GM12878 (cell line): ENCODE measurements around the gene POR. TPM values are rescaled to one million over a fixed set of nuclear protein-coding genes. Genes with fewer than 3 reads are reported as not detected.

ENCODE experiments used
- ATAC-seq: fragments of 200-7000 bp; cut with Tn5 transposase; 3 replicates; pipeline ENCODE4 v1.9.1; 2020; ENCODE audit warnings: mild to moderate bottlenecking, moderate library complexity
- BruUV-seq: library from RNA; stranded (reverse); fragments of 400-500 nt; replicated peaks from 2 replicates; lab custom pipeline; 2021; lab: Mats Ljungman, UMichigan
- CTCF ChIA-PET: fragments of 300-600 bp; sonication (Branson Sonifier 250); formaldehyde crosslinking; extraction: SDS; loops from one replicate; lab custom pipeline; 2021; ENCODE audit warnings: inconsistent platforms; lab: Yijun Ruan, JAX
- POLR2A ChIA-PET: fragments of 350-600 bp; formaldehyde crosslinking; extraction: SDS; loops from one replicate; lab custom pipeline; 2021; ENCODE audit warnings: inconsistent platforms; lab: Charles Lee
- RAD21 ChIA-PET: fragments of 300-600 bp; sonication (Branson Sonifier 250); formaldehyde crosslinking; loops from one replicate; lab custom pipeline; 2023; ENCODE audit warnings: antibody characterized with exemption; ENCODE audit not compliant: unreplicated experiment; lab: Charles Lee
- SMC1A ChIA-PET: fragments of 300-600 bp; sonication (Branson Sonifier 250); formaldehyde crosslinking; loops from one replicate; lab custom pipeline; 2023; ENCODE audit not compliant: unreplicated experiment, uncharacterized antibody; lab: Charles Lee
- DNase-seq: peaks from one replicate; pipeline ENCODE4 v3.0.0-alpha.2; 2011; ENCODE audit warnings: low read depth, low spot score
- FAIRE-seq: peaks from 3 replicates; lab custom pipeline; 2011; peaks lifted over from hg19 to GRCh38; lab: Jason Lieb, UNC
- H2AFZ ChIP-seq: 2 replicates; pipeline ENCODE4 v1.6.0; 2011; ENCODE audit warnings: low read depth, low read length, control low read depth; ENCODE audit not compliant: control insufficient read depth
- H3K27ac ChIP-seq: 2 replicates; pipeline ENCODE4 v1.5.1; 2011; ENCODE audit warnings: control low read depth; ENCODE audit not compliant: control insufficient read depth, insufficient read depth
- H3K27me3 ChIP-seq, 2 experiments: replicated peaks in 1 of 2; 2 replicates each; pipeline versions ENCODE4 v1.6.0 to v1.6.1; 2011; ENCODE audit warnings: low read length in 1 of 2; ENCODE audit not compliant: control insufficient read depth in 2 of 2, insufficient read depth in 2 of 2
- H3K36me3 ChIP-seq, 2 experiments: 2 replicates each; pipeline ENCODE4 v1.5.1; 2011; ENCODE audit warnings: low read length in 1 of 2; ENCODE audit not compliant: control insufficient read depth in 2 of 2, insufficient read depth in 2 of 2
- H3K4me1 ChIP-seq: 2 replicates; pipeline ENCODE4 v1.6.1; 2011; ENCODE audit warnings: mild to moderate bottlenecking, low read length, moderate library complexity, mixed read lengths; ENCODE audit not compliant: control insufficient read depth, insufficient read depth
- H3K4me2 ChIP-seq: 2 replicates; pipeline ENCODE4 v1.6.0; 2011; ENCODE audit warnings: control low read depth; ENCODE audit not compliant: control insufficient read depth, insufficient read depth
- H3K4me3 ChIP-seq: fragments of 200-600 bp; sonication (generic); 2 replicates; pipeline ENCODE4 v1.5.1; 2016
- H3K79me2 ChIP-seq: 2 replicates; pipeline ENCODE4 v1.6.0; 2011; ENCODE audit warnings: low read length; ENCODE audit not compliant: control insufficient read depth, insufficient read depth
- H3K9ac ChIP-seq: 2 replicates; pipeline ENCODE4 v1.8.0; 2011; ENCODE audit warnings: low read length, control low read depth, mixed read lengths; ENCODE audit not compliant: control insufficient read depth, insufficient read depth
- H3K9me3 ChIP-seq: replicated peaks from 3 replicates; pipeline ENCODE4 v1.5.1; 2011; ENCODE audit warnings: mild to moderate bottlenecking, low read length; ENCODE audit not compliant: control insufficient read depth, insufficient read depth
- H4K20me1 ChIP-seq: 2 replicates; pipeline ENCODE4 v1.6.0; 2011; ENCODE audit not compliant: control insufficient read depth, insufficient read depth
- ETV6 ChIP-seq, 2 experiments: fragments of 450-650 bp in 1 of 2; IDR thresholded peaks in 1 of 2; conservative IDR thresholded peaks in 1 of 2; 2 replicates each; pipeline ENCODE4 v1.6.1; 2014; ENCODE audit warnings: antibody characterized with exemption in 1 of 2, borderline replicate concordance in 1 of 2, low read depth in 1 of 2, mild to moderate bottlenecking in 1 of 2, moderate library complexity in 1 of 2
- FOS ChIP-seq: IDR thresholded peaks from 3 replicates; pipeline ENCODE4 v1.6.1; 2011; ENCODE audit warnings: borderline replicate concordance; ENCODE audit not compliant: insufficient read length; ENCODE audit errors: extremely low read depth
- HSF1 ChIP-seq: fragments of 150-350 bp; IDR thresholded peaks from 2 replicates; pipeline ENCODE4 v1.6.1; 2014; ENCODE audit warnings: mild to moderate bottlenecking, low read depth, low read length
- IRF4 ChIP-seq: IDR thresholded peaks from 2 replicates; pipeline ENCODE4 v1.6.1; 2011; ENCODE audit warnings: low read depth, low read length
- NR2C2 ChIP-seq: IDR thresholded peaks from 2 replicates; pipeline ENCODE4 v1.6.1; 2011; ENCODE audit warnings: borderline replicate concordance, low read depth; ENCODE audit not compliant: control insufficient read depth, insufficient read length
- POLR2A ChIP-seq: IDR thresholded peaks from 2 replicates; pipeline ENCODE4 v1.6.1; 2011; ENCODE audit warnings: low read depth, mild to moderate bottlenecking, low read length
- SRF ChIP-seq, 2 experiments: IDR thresholded peaks; 2 replicates each; pipeline ENCODE4 v1.6.1; 2011; ENCODE audit warnings: low read depth in 2 of 2, low read length in 2 of 2, mild to moderate bottlenecking in 1 of 2, moderate library complexity in 1 of 2
- ZSCAN29 ChIP-seq: fragments of 450-650 bp; IDR thresholded peaks from 2 replicates; pipeline ENCODE4 v1.6.1; 2017; ENCODE audit warnings: mild to moderate bottlenecking, moderate library complexity
- WGBS: methylation state at CpG from one replicate; pipeline ENCODE4 v1.1.6; 2016; ENCODE audit warnings: low lambda C conversion rate; ENCODE audit not compliant: insufficient replicate concordance, insufficient coverage; ENCODE audit errors: missing lambda C conversion rate; 5-methylcytosine and 5-hydroxymethylcytosine counted together
- in situ Hi-C: fragments of 300-500 bp; cut with MboI; formaldehyde crosslinking; loops from 9 replicates; pipeline ENCODE4 v1.14.3; 2018; ENCODE audit warnings: mixed read lengths
- intact Hi-C: fragments of 100-400 bp; cut with micrococcal nuclease; formaldehyde crosslinking; loops from one replicate; pipeline ENCODE4 v1.14.2; 2022; ENCODE audit not compliant: unreplicated experiment
- polyA plus RNA-seq, 11 experiments: library from polyadenylated mRNA; depleted of rRNA in 4 of 11; unstranded in 6 of 11; stranded (reverse) in 5 of 11; fragments of >200 nt; fragmentation: Nextera tagmentation in 4 of 11; fragmentation: Illumina TruSeq in 1 of 11; extraction: Ambion mirVana in 4 of 11; extraction: Trizol in 1 of 11; gene quantifications; 1 replicate in 1 of 11; 2 replicates in 10 of 11; pipeline versions ENCODE4 v1.2.1 to v1.2.3, GENCODE V29; 2011 to 2016; ENCODE audit warnings: inconsistent platforms in 2 of 11, missing spikeins in 2 of 11, low read depth in 1 of 11
- total RNA-seq, 4 experiments: library from RNA; depleted of rRNA in 3 of 4; stranded (reverse); fragments of >200 nt in 3 of 4; fragmentation: Illumina TruSeq in 1 of 4; extraction: Trizol in 1 of 4; gene quantifications; 2 replicates each; pipeline versions ENCODE4 v1.2.1 to v1.2.3, GENCODE V29; 2013 to 2021
- TF ChIP-seq, protein P1 (sequence below): IDR thresholded peaks from 2 replicates; pipeline ENCODE4 v1.6.1; 2011; ENCODE audit warnings: borderline replicate concordance, low read depth, mild to moderate bottlenecking, moderate library complexity, low read length; ENCODE audit not compliant: insufficient read depth, poor library complexity, severe bottlenecking

The POR gene
- total and polyA plus RNA-seq, 10 of the 15 experiments (the other 5 are each of a cell fraction or from before 2014, with no cell fraction given): 2.2 to 75.8 (median 35.9) TPM

DNA sequence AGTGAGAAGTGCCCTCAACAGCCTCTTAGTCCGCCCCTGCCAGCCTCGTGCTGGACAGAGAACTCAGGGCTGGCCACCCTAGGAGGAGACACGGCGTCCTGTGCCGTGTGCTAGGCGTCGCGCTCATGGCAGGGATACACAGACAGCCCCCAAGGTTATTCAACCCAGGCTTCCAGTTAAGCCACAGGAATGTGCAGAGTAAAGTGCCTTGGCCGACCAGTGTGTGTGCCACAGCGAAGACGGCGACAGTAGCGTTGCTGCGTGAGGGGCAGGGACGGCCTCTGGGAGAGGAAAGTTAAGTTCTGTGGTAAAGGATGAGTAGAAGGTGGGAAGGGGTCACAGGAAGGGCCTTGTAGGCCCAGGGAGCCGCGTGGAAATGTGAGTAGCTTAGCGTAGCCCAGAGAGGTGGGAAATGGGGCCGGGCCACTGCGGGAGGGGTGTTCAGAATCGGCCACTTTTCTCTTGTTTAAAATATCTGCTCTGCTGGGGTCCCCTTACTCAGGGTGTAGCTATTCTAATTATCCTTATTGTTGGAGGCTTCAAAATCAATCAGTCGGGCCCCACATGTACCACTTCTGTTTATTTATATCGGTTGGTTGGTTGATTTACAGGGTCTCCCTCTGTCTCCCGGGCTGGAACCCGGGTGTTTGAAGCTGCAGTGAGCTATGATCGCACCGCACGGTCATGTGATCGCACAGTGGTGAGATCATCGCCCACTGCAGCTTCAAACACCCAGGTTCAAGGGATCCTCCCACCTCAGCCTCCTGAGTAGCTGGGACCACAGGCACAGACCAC is 54.9 kb downstream of the POR start:
- no peak for FAIRE-seq
- Histone ChIP-seq H3K9me3 (no peaks in the 10 kb centered on the region), H3K4me3 (no peak overlapping the region), H3K4me1 (no peaks in the 10 kb centered on the region), H3K27ac (no peak overlapping the region), H3K4me2 (no peak overlapping the region), H3K36me3 (peaks cover 2 to 5% of the 10 kb centered on the region in 2 experiments; a peak in 3 of 4 replicates), H3K9ac (no peak overlapping the region), H4K20me1 (no peaks in the 10 kb centered on the region), H3K79me2 (no peaks in the 10 kb centered on the region), H2AFZ (no peak overlapping the region), H3K27me3 (no peaks in the 10 kb centered on the region)
- WGBS: 94% methylated on average over 26 of the region's 30 CpGs
- RAD21 ChIA-PET: no interaction called here
- in situ Hi-C loops: no loop called here
- intact Hi-C loops: no loop called here
- ATAC-seq: no peak
- POLR2A ChIA-PET: no interaction called here
- no TSS peak for BruUV-seq
- SMC1A ChIA-PET: no interaction called here
- CTCF ChIA-PET: no interaction called here
- no peak for DNase-seq
- TF ChIP-seq, protein P1, sequence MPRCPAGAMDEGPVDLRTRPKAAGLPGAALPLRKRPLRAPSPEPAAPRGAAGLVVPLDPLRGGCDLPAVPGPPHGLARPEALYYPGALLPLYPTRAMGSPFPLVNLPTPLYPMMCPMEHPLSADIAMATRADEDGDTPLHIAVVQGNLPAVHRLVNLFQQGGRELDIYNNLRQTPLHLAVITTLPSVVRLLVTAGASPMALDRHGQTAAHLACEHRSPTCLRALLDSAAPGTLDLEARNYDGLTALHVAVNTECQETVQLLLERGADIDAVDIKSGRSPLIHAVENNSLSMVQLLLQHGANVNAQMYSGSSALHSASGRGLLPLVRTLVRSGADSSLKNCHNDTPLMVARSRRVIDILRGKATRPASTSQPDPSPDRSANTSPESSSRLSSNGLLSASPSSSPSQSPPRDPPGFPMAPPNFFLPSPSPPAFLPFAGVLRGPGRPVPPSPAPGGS: peak; percentile 46
- no peak for TF ChIP-seq SRF (IDR thresholded peaks at IDR 0.05; ENCODE audit: low read depth in 2 of 2, low read length in 2 of 2)

GRCh38 chr7:75971309-75971960 is 56.5 kb downstream of the POR start:
- in situ Hi-C loops (no loop called here), intact Hi-C loops (no loop called here)
- no peak for DNase-seq
- 89% methylated on average over 14 of the region's 14 CpGs for WGBS
- Histone ChIP-seq H3K4me1 (no peaks in the 10 kb centered on the region), H3K27me3 (no peaks in the 10 kb centered on the region), H4K20me1 (no peaks in the 10 kb centered on the region), H2AFZ (no peak overlapping the region), H3K27ac (no peak overlapping the region), H3K79me2 (no peaks in the 10 kb centered on the region), H3K9ac (no peak overlapping the region), H3K4me3 (no peak overlapping the region), H3K36me3 (peaks cover 2 to 5% of the 10 kb centered on the region in 2 experiments; a peak in 3 of 4 replicates), H3K4me2 (no peak overlapping the region), H3K9me3 (no peaks in the 10 kb centered on the region)
- SMC1A ChIA-PET: no interaction called here
- no TSS peak for BruUV-seq
- RAD21 ChIA-PET: no interaction called here
- no peak for FAIRE-seq
- POLR2A ChIA-PET: no interaction called here
- CTCF ChIA-PET: interaction anchor here (0.9 kb wide), 1 partner anchor 49 kb away, joined by 3 read pairs; no protein-coding TSS in a partner anchor
- no peak for ATAC-seq
- no peak for TF ChIP-seq POLR2A
- TF ChIP-seq IRF4: no peak
- TF ChIP-seq ETV6 (conservative IDR thresholded peaks at IDR 0.05 in 1 of 2, IDR thresholded peaks at IDR 0.05 in 1 of 2; ENCODE audit: borderline replicate concordance in 1 of 2, low read depth in 1 of 2): no peak
- no peak for TF ChIP-seq ZSCAN29
- no peak for TF ChIP-seq FOS
- no peak for TF ChIP-seq HSF1
- TF ChIP-seq NR2C2: no peak
